GM23338 (cell line): ENCODE measurements around the gene PHLDA3. TPM values are rescaled to one million over a fixed set of nuclear protein-coding genes. Genes with fewer than 3 reads are reported as not detected.

Experiments
- ATAC-seq: fragments of 200-7000 bp; cut with Tn5 transposase; 3 replicates; pipeline ENCODE4 v1.9.1; 2020
- DNase-seq: peaks from one replicate; pipeline ENCODE4 v3.0.0-alpha.2; 2015; ENCODE audit warnings: low spot score
- H2AFZ ChIP-seq: fragments of 200-600 bp; sonication (generic); 2 replicates; pipeline ENCODE4 v1.8.0; 2016; ENCODE audit warnings: antibody characterized with exemption, mild to moderate bottlenecking, moderate library complexity
- H3F3A ChIP-seq: fragments of 200-600 bp; sonication (generic); replicated peaks from 2 replicates; pipeline ENCODE4 v1.8.0; 2017; ENCODE audit warnings: antibody characterized with exemption, mixed run types, low read depth
- H3K27ac ChIP-seq: fragments of 200-600 bp; sonication (generic); 2 replicates; pipeline ENCODE4 v1.6.1; 2016; ENCODE audit warnings: low read depth
- H3K27me3 ChIP-seq: fragments of 200-600 bp; sonication (generic); 2 replicates; pipeline ENCODE4 v1.8.0; 2016; ENCODE audit warnings: mild to moderate bottlenecking, mixed run types, moderate library complexity; ENCODE audit not compliant: insufficient read depth
- H3K36me3 ChIP-seq: fragments of 200-600 bp; sonication (generic); 2 replicates; pipeline ENCODE4 v1.8.0; 2016; ENCODE audit warnings: mild to moderate bottlenecking; ENCODE audit not compliant: insufficient read depth
- H3K4me1 ChIP-seq: fragments of 200-600 bp; sonication (generic); 2 replicates; pipeline ENCODE4 v1.8.0; 2016; ENCODE audit warnings: mild to moderate bottlenecking, moderate library complexity; ENCODE audit not compliant: insufficient read depth
- H3K4me2 ChIP-seq: fragments of 200-600 bp; sonication (generic); 2 replicates; pipeline ENCODE4 v1.7.1; 2017; ENCODE audit warnings: mixed run types
- H3K4me3 ChIP-seq: fragments of 200-600 bp; sonication (generic); 2 replicates; pipeline ENCODE4 v1.6.1; 2016; ENCODE audit warnings: mixed run types
- H3K79me2 ChIP-seq: fragments of 200-600 bp; sonication (generic); replicated peaks from 2 replicates; pipeline ENCODE4 v1.8.0; 2017; ENCODE audit warnings: mild to moderate bottlenecking; ENCODE audit not compliant: insufficient read depth
- H3K9me2 ChIP-seq: fragments of 200-600 bp; sonication (generic); 2 replicates; pipeline ENCODE4 v1.8.0; 2017; ENCODE audit not compliant: insufficient read depth
- H4K20me1 ChIP-seq: fragments of 200-600 bp; sonication (generic); replicated peaks from 2 replicates; pipeline ENCODE4 v1.8.0; 2017; ENCODE audit warnings: mild to moderate bottlenecking; ENCODE audit not compliant: insufficient read depth
- H3K27ac Mint-ChIP-seq: 2 replicates; pipeline ENCODE4 v1.8.0; 2020; ENCODE audit warnings: inconsistent platforms, mild to moderate bottlenecking, moderate library complexity, mixed read lengths
- H3K27me3 Mint-ChIP-seq: 3 replicates; pipeline ENCODE4 v1.8.0; 2022; ENCODE audit warnings: low read depth, mild to moderate bottlenecking, moderate library complexity, mixed read lengths, inconsistent platforms; ENCODE audit not compliant: insufficient read depth, poor library complexity
- H3K36me3 Mint-ChIP-seq: 3 replicates; pipeline ENCODE4 v1.8.0; 2021; ENCODE audit warnings: low read depth, mild to moderate bottlenecking, inconsistent platforms, moderate library complexity, mixed read lengths
- H3K4me1 Mint-ChIP-seq: 3 replicates; pipeline ENCODE4 v1.8.0; 2020; ENCODE audit warnings: mild to moderate bottlenecking, inconsistent platforms, mixed read lengths
- H3K4me3 Mint-ChIP-seq: 3 replicates; pipeline ENCODE4 v1.8.0; 2021; ENCODE audit warnings: moderate library complexity, mild to moderate bottlenecking, inconsistent platforms, mixed read lengths
- H3K9me3 Mint-ChIP-seq: 3 replicates; pipeline ENCODE4 v1.8.0; 2020; ENCODE audit warnings: moderate library complexity, mild to moderate bottlenecking, inconsistent platforms, mixed read lengths
- CREB1 ChIP-seq: fragments of 250-450 bp; sonication (Bioruptor Pico); IDR thresholded peaks from 2 replicates; pipeline ENCODE4 v1.5.0; 2020; ENCODE audit warnings: low read depth, mild to moderate bottlenecking, moderate library complexity
- CTCF ChIP-seq, 2 experiments: fragments of 200-600 bp in 1 of 2; sonication (generic) in 1 of 2; conservative IDR thresholded peaks; 2 replicates each; pipeline versions ENCODE4 v1.5.1 to v1.6.1; 2016 to 2017; ENCODE audit warnings: antibody characterized with exemption in 2 of 2, low read depth in 2 of 2, mild to moderate bottlenecking in 2 of 2, moderate library complexity in 1 of 2
- EZH2 ChIP-seq: fragments of 200-600 bp; sonication (generic); IDR thresholded peaks from one replicate; pipeline ENCODE4 v1.8.0; 2017; ENCODE audit warnings: antibody characterized with exemption, mild to moderate bottlenecking, low read depth; ENCODE audit not compliant: unreplicated experiment
- EZH2phosphoT487 ChIP-seq: fragments of 200-600 bp; sonication (generic); IDR thresholded peaks from one replicate; pipeline ENCODE4 v1.8.1; 2018; ENCODE audit warnings: antibody characterized with exemption; ENCODE audit not compliant: unreplicated experiment
- JUNB ChIP-seq: IDR thresholded peaks from one replicate; pipeline ENCODE4 v1.6.1; 2016; ENCODE audit warnings: antibody characterized with exemption; ENCODE audit not compliant: unreplicated experiment
- NANOG ChIP-seq: IDR thresholded peaks from 2 replicates; pipeline ENCODE4 v1.6.1; 2016; ENCODE audit warnings: antibody characterized with exemption, borderline replicate concordance
- POLR2AphosphoS5 ChIP-seq: IDR thresholded peaks from 2 replicates; pipeline ENCODE4 v1.6.1; 2016; ENCODE audit warnings: antibody characterized with exemption, low read depth
- STAT1 ChIP-seq: IDR thresholded peaks from one replicate; pipeline ENCODE4 v1.6.1; 2016; ENCODE audit warnings: antibody characterized with exemption; ENCODE audit not compliant: unreplicated experiment
- ZNF114 ChIP-seq: fragments of 250-450 bp; sonication (Bioruptor Pico); IDR thresholded peaks from 2 replicates; pipeline ENCODE4 v1.5.0; 2020; ENCODE audit warnings: mild to moderate bottlenecking, moderate library complexity
- ZNF331 ChIP-seq: fragments of 250-450 bp; sonication (Bioruptor Pico); IDR thresholded peaks from 2 replicates; pipeline ENCODE4 v1.5.0; 2020; ENCODE audit warnings: low read depth, mild to moderate bottlenecking, moderate library complexity
- ZNF462 ChIP-seq: fragments of 250-450 bp; sonication (Bioruptor Pico); IDR thresholded peaks from 2 replicates; pipeline ENCODE4 v1.5.0; 2020; ENCODE audit warnings: mild to moderate bottlenecking, moderate library complexity
- polyA plus RNA-seq: library from polyadenylated mRNA; unstranded; fragments of >200 nt; fragmentation: Nextera tagmentation; extraction: Ambion mirVana; gene quantifications from 2 replicates; pipeline ENCODE4 v1.2.1, GENCODE V29; 2016
- total RNA-seq: library from RNA; depleted of rRNA; stranded (reverse); fragments of >200 nt; shearing (Covaris generic); gene quantifications from 2 replicates; pipeline ENCODE4 v1.2.3, GENCODE V29; 2014
- TF ChIP-seq, protein P1 (sequence below): IDR thresholded peaks from 2 replicates; pipeline ENCODE4 v1.6.1; 2016; ENCODE audit warnings: antibody characterized with exemption
- TF ChIP-seq, protein P2 (sequence below): IDR thresholded peaks from one replicate; pipeline ENCODE4 v1.6.1; 2018; ENCODE audit warnings: antibody characterized with exemption; ENCODE audit not compliant: unreplicated experiment

PHLDA3 gene
- total and polyA plus RNA-seq, 2 experiments from 2014 or later, result 37.5 to 87.4 TPM

DNA sequence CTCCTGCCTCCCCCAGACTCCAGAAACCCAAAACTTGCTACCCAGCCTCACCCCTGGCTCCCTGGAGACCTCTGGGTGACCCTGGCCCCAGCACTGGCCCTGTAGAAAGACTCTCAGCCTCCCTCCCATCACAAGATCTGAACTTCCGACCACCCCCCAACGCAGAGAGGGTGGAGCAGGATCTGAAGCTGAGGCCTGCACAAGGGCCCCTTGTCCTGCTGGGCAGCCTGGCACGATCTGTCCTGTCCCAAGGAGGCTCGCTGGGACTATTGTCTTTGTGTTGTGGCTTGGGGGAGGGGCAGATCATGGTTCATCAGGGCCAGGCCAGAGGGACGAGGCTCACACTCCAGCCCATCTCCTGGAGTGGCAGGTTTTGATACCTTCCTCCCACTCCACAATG, 20.0 kb downstream of the PHLDA3 start:
- Histone ChIP-seq H3K27me3 (no peaks in the 10 kb centered on the region), H3K9me2 (no peaks in the 10 kb centered on the region), H3K79me2 (no peaks in the 10 kb centered on the region), H3F3A (peaks cover 7% of the 10 kb centered on the region; the same call in 1 of the 2 replicates), H2AFZ (peak overlapping the region; percentile 98), H4K20me1 (no peaks in the 10 kb centered on the region), H3K4me3 (peak overlapping the region; percentile 41; the same call in 1 of the 2 replicates), H3K4me1 (peaks cover 36% of the 10 kb centered on the region), H3K36me3 (no peaks in the 10 kb centered on the region), H3K27ac (peak overlapping the region; percentile 66; the same call in 1 of the 2 replicates), H3K4me2 (peak overlapping the region; percentile 69)
- Mint-ChIP-seq H3K4me3 (no peak overlapping the region), H3K4me1 (peaks cover 30% of the 10 kb centered on the region), H3K27ac (no peak overlapping the region), H3K36me3 (no peaks in the 10 kb centered on the region), H3K27me3 (peaks cover 8% of the 10 kb centered on the region), H3K9me3 (no peaks in the 10 kb centered on the region)
- ATAC-seq (no peak; the same call in 2 of the 3 replicates), DNase-seq (peak; percentile 38)
- TF ChIP-seq ZNF462 (CRISPR knock-in tag), result no peak
- no peak for TF ChIP-seq JUNB
- TF ChIP-seq POLR2AphosphoS5, result no peak
- TF ChIP-seq EZH2, result no peak
- TF ChIP-seq CTCF (conservative IDR thresholded peaks at IDR 0.05; ENCODE audit: low read depth in 2 of 2), result no peak
- TF ChIP-seq, protein P1, sequence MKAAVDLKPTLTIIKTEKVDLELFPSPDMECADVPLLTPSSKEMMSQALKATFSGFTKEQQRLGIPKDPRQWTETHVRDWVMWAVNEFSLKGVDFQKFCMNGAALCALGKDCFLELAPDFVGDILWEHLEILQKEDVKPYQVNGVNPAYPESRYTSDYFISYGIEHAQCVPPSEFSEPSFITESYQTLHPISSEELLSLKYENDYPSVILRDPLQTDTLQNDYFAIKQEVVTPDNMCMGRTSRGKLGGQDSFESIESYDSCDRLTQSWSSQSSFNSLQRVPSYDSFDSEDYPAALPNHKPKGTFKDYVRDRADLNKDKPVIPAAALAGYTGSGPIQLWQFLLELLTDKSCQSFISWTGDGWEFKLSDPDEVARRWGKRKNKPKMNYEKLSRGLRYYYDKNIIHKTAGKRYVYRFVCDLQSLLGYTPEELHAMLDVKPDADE, result no peak
- TF ChIP-seq ZNF331, result no peak
- TF ChIP-seq, protein P2, sequence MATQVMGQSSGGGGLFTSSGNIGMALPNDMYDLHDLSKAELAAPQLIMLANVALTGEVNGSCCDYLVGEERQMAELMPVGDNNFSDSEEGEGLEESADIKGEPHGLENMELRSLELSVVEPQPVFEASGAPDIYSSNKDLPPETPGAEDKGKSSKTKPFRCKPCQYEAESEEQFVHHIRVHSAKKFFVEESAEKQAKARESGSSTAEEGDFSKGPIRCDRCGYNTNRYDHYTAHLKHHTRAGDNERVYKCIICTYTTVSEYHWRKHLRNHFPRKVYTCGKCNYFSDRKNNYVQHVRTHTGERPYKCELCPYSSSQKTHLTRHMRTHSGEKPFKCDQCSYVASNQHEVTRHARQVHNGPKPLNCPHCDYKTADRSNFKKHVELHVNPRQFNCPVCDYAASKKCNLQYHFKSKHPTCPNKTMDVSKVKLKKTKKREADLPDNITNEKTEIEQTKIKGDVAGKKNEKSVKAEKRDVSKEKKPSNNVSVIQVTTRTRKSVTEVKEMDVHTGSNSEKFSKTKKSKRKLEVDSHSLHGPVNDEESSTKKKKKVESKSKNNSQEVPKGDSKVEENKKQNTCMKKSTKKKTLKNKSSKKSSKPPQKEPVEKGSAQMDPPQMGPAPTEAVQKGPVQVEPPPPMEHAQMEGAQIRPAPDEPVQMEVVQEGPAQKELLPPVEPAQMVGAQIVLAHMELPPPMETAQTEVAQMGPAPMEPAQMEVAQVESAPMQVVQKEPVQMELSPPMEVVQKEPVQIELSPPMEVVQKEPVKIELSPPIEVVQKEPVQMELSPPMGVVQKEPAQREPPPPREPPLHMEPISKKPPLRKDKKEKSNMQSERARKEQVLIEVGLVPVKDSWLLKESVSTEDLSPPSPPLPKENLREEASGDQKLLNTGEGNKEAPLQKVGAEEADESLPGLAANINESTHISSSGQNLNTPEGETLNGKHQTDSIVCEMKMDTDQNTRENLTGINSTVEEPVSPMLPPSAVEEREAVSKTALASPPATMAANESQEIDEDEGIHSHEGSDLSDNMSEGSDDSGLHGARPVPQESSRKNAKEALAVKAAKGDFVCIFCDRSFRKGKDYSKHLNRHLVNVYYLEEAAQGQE, result no peak
- no peak for TF ChIP-seq NANOG
- TF ChIP-seq EZH2phosphoT487, result no peak
- TF ChIP-seq CREB1, result no peak
- no peak for TF ChIP-seq ZNF114 (CRISPR knock-in tag)
- no peak for TF ChIP-seq STAT1
